K562 (cell line): Measurements from ENCODE around the gene DDR2. TPM values are rescaled to one million over a fixed set of nuclear protein-coding genes. Genes with fewer than 3 reads are reported as not detected.
"Not testable (repeated sequence)": the region's sequence is repeated elsewhere in the genome, so short reads cannot be mapped to it uniquely, and the experiment has no call there.

ENCODE experiments used
- ATAC-seq: fragments of 200-7000 bp; cut with Tn5 transposase; 3 replicates; pipeline ENCODE4 v1.9.1; 2020; ENCODE audit warnings: moderate library complexity
- BruUV-seq: library from RNA; stranded (reverse); fragments of 400-500 nt; replicated peaks from 2 replicates; lab custom pipeline; 2021; lab: Mats Ljungman, UMichigan
- CTCF ChIA-PET: fragments of 300-600 bp; formaldehyde crosslinking; extraction: SDS; loops from one replicate; lab custom pipeline; 2021; ENCODE audit warnings: low intra/inter-chr PET ratio; lab: Yijun Ruan, JAX
- POLR2A ChIA-PET: fragments of 300-600, 350-650 bp; sonication (Branson Sonifier 250); formaldehyde crosslinking; extraction: SDS; loops from one replicate; lab custom pipeline; 2021; ENCODE audit warnings: antibody characterized with exemption, inconsistent platforms; lab: Yijun Ruan, JAX
- DNase-seq, 4 experiments: peaks; one replicate each; pipeline versions ENCODE4 v3.0.0 to v3.0.0-alpha.2; 2011 to 2018; ENCODE audit warnings: low spot score in 3 of 4, mixed read lengths in 3 of 4; ENCODE audit errors: extremely low read depth in 1 of 4
- FAIRE-seq: peaks from 2 replicates; lab custom pipeline; 2011; peaks lifted over from hg19 to GRCh38; lab: Jason Lieb, UNC
- H2AFZ ChIP-seq: 2 replicates; pipeline ENCODE4 v1.6.0; 2011; ENCODE audit warnings: low read depth, low read length, control low read depth, inconsistent platforms
- H3K27ac ChIP-seq: fragments of 200-600 bp; 3 replicates; pipeline ENCODE4 v1.8.0; 2011; ENCODE audit warnings: low read depth, mild to moderate bottlenecking, control low read depth, inconsistent platforms, low read length, moderate library complexity, mixed read lengths; ENCODE audit errors: extremely low read depth
- H3K27me3 ChIP-seq, 2 experiments: fragments of 300-600 bp in 1 of 2; 2 replicates in 1 of 2; 3 replicates in 1 of 2; pipeline versions ENCODE4 v1.6.0 to v1.8.0; 2011; ENCODE audit warnings: inconsistent platforms in 2 of 2, low read length in 2 of 2, mild to moderate bottlenecking in 1 of 2, mixed read lengths in 1 of 2, moderate library complexity in 1 of 2; ENCODE audit not compliant: control insufficient read depth in 2 of 2, insufficient read depth in 2 of 2
- H3K36me3 ChIP-seq: fragments of 300-600 bp; 3 replicates; pipeline ENCODE4 v1.8.0; 2011; ENCODE audit warnings: mild to moderate bottlenecking, low read length, inconsistent platforms; ENCODE audit not compliant: control insufficient read depth, insufficient read depth
- H3K4me1 ChIP-seq, 2 experiments: fragments of 200-600 bp in 1 of 2; replicated peaks in 1 of 2; 2 replicates in 1 of 2; 3 replicates in 1 of 2; pipeline versions ENCODE4 v1.5.1 to v1.8.0; 2011; ENCODE audit warnings: inconsistent platforms in 2 of 2, low read length in 2 of 2, mild to moderate bottlenecking in 1 of 2, mixed read lengths in 1 of 2, moderate library complexity in 1 of 2; ENCODE audit not compliant: control insufficient read depth in 2 of 2, insufficient read depth in 2 of 2
- H3K4me2 ChIP-seq: 2 replicates; pipeline ENCODE4 v1.6.1; 2011; ENCODE audit warnings: low read length, control low read depth, inconsistent platforms, mixed read lengths; ENCODE audit not compliant: insufficient read depth
- H3K4me3 ChIP-seq: fragments of 200-600 bp; sonication (generic), shearing (Covaris generic); 2 replicates; pipeline ENCODE4 v1.5.1; 2016; ENCODE audit warnings: control low read depth, inconsistent platforms
- H3K79me2 ChIP-seq: fragments of 200-600 bp; 3 replicates; pipeline ENCODE4 v1.8.0; 2011; ENCODE audit warnings: low read length, inconsistent platforms; ENCODE audit not compliant: control insufficient read depth, insufficient read depth
- H3K9ac ChIP-seq, 2 experiments: 2 replicates each; pipeline versions ENCODE4 v1.6.0 to v1.6.1; 2011; ENCODE audit warnings: low read depth in 2 of 2, low read length in 2 of 2, control low read depth in 1 of 2, inconsistent platforms in 1 of 2, mild to moderate bottlenecking in 1 of 2, mixed read lengths in 1 of 2; ENCODE audit not compliant: insufficient read depth in 1 of 2
- H3K9me1 ChIP-seq: one replicate; pipeline ENCODE4 v1.6.0; 2011; ENCODE audit warnings: inconsistent platforms, mild to moderate bottlenecking, low read length, moderate library complexity; ENCODE audit not compliant: control insufficient read depth, insufficient read depth
- H3K9me3 ChIP-seq: replicated peaks from 2 replicates; pipeline ENCODE4 v1.5.1; 2011; ENCODE audit warnings: low read depth, low read length, inconsistent platforms; ENCODE audit not compliant: control insufficient read depth, insufficient read depth
- H4K20me1 ChIP-seq: replicated peaks from 2 replicates; pipeline ENCODE4 v1.6.1; 2011; ENCODE audit warnings: low read length, inconsistent platforms, mixed read lengths; ENCODE audit not compliant: control insufficient read depth, insufficient read depth
- KLF16 ChIP-seq: IDR thresholded peaks from 2 replicates; pipeline ENCODE4 v1.6.1; 2016; ENCODE audit warnings: antibody characterized with exemption
- NR2C1 ChIP-seq, 2 experiments: fragments of 450-650 bp; IDR thresholded peaks; 2 replicates each; pipeline ENCODE4 v1.6.1; 2017; ENCODE audit warnings: mild to moderate bottlenecking in 2 of 2, antibody characterized with exemption in 1 of 2, inconsistent platforms in 1 of 2, missing compliant biosample characterization in 1 of 2, missing genetic modification characterization in 1 of 2
- RNF2 ChIP-seq: sonication (generic); IDR thresholded peaks from 2 replicates; pipeline ENCODE4 v1.6.1; 2016
- WGBS: fragments of 100-300 bp; shearing (Covaris generic); methylation state at CpG from one replicate; pipeline ENCODE4 v1.1.6; 2016; ENCODE audit warnings: low coverage, mixed read lengths; ENCODE audit not compliant: insufficient coverage; ENCODE audit errors: missing lambda C conversion rate; 5-methylcytosine and 5-hydroxymethylcytosine counted together
- in situ Hi-C: fragments of 300-500 bp; cut with MboI; formaldehyde crosslinking; loops from 4 replicates; pipeline ENCODE4 v1.15.0; 2018; ENCODE audit warnings: inconsistent platforms, mixed read lengths
- intact Hi-C: fragments of 100-400 bp; cut with micrococcal nuclease; formaldehyde crosslinking; loops from 2 replicates; pipeline ENCODE4 v1.14.2; 2022
- polyA plus RNA-seq, 8 experiments: library from polyadenylated mRNA; depleted of rRNA in 4 of 8; stranded (reverse) in 5 of 8; unstranded in 3 of 8; fragments of >200 nt; fragmentation: Nextera tagmentation in 2 of 8; fragmentation: Illumina TruSeq in 1 of 8; extraction: Ambion mirVana in 2 of 8; extraction: Trizol in 1 of 8; gene quantifications; 2 replicates each; pipeline versions ENCODE4 v1.2.1 to v1.2.3, GENCODE V29; 2011 to 2014; ENCODE audit warnings: inconsistent platforms in 1 of 8, missing spikeins in 1 of 8
- total RNA-seq, 7 experiments: library from RNA; depleted of rRNA in 6 of 7; stranded (reverse); fragments of >200 nt in 6 of 7; fragmentation: Illumina TruSeq in 2 of 7; extraction: Trizol in 2 of 7; gene quantifications; 2 replicates each; pipeline versions ENCODE4 v1.2.1 to v1.2.3, GENCODE V29; 2011 to 2021; ENCODE audit warnings: low replicate concordance in 1 of 7
- TF ChIP-seq, protein P1 (sequence below): fragments of 250-450 bp; sonication (Bioruptor Pico); IDR thresholded peaks from 2 replicates; pipeline ENCODE4 v1.4.0; 2020; ENCODE audit warnings: mild to moderate bottlenecking
- TF ChIP-seq, protein P2 (sequence below), 2 experiments: IDR thresholded peaks; 2 replicates each; pipeline ENCODE4 v1.6.1; 2011; ENCODE audit warnings: borderline replicate concordance in 1 of 2, control low read depth in 1 of 2, low read depth in 1 of 2, low read length in 1 of 2, mild to moderate bottlenecking in 1 of 2, mixed read lengths in 1 of 2, moderate library complexity in 1 of 2; ENCODE audit not compliant: insufficient read depth in 1 of 2, insufficient read length in 1 of 2, poor library complexity in 1 of 2, severe bottlenecking in 1 of 2; ENCODE audit errors: extremely low read depth in 1 of 2
- TF ChIP-seq, protein P3 (sequence below): fragments of 450-650 bp; IDR thresholded peaks from 2 replicates; pipeline ENCODE4 v1.6.1; 2016; ENCODE audit warnings: mild to moderate bottlenecking, moderate library complexity

DDR2 gene
- total and polyA plus RNA-seq, 9 of the 15 experiments (the other 6 are each of a cell fraction or from before 2014, with no cell fraction given), result 0.36 to 2.0 (median 1.1) TPM

DNA sequence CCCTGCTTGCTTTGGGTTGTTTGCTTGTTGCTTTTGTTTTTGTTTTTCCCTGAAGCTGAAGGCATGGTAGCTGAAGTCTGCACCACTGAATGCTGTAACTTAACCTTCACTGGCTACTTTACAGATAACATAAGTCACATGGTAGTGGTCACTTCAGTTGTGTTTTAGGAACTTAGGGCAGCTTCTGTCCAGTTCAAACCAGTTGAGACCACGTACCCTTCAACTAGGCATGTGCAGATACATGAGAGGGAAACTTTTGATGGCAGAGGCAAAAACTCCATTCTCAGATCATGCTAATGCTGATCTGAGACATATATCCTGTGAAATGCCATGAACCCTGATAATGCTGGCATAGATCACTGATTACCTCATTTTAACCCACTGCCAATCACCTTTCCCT lies 186.4 kb downstream of the DDR2 start:
- WGBS, result 0% methylated on average over 1 of the region's 1 CpG
- H3K9ac ChIP-seq; H3K9me1 ChIP-seq; H4K20me1 ChIP-seq; H3K36me3 ChIP-seq; DNase-seq; POLR2A ChIA-PET; H3K4me1 ChIP-seq; in situ Hi-C loops; BruUV-seq; FAIRE-seq; intact Hi-C loops; H3K4me3 ChIP-seq; H3K79me2 ChIP-seq; H3K9me3 ChIP-seq; CTCF ChIA-PET; H2AFZ ChIP-seq; H3K4me2 ChIP-seq; H3K27ac ChIP-seq; TF ChIP-seq NR2C1 (IDR thresholded peaks at IDR 0.05): not testable (repeated sequence)
- H3K27me3 ChIP-seq, result peaks cover 9 to 12% of the 10 kb centered on the region in 2 experiments; a peak in 4 of 5 replicates
- ATAC-seq, result peak; percentile 41
- TF ChIP-seq, protein P1, sequence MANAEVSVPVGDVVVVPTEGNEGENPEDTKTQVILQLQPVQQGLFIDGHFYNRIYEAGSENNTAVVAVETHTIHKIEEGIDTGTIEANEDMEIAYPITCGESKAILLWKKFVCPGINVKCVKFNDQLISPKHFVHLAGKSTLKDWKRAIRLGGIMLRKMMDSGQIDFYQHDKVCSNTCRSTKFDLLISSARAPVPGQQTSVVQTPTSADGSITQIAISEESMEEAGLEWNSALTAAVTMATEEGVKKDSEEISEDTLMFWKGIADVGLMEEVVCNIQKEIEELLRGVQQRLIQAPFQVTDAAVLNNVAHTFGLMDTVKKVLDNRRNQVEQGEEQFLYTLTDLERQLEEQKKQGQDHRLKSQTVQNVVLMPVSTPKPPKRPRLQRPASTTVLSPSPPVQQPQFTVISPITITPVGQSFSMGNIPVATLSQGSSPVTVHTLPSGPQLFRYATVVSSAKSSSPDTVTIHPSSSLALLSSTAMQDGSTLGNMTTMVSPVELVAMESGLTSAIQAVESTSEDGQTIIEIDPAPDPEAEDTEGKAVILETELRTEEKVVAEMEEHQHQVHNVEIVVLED, result 0 out of 2 replicates have a peak, but pooled peaks have one; percentile 12
- TF ChIP-seq RNF2 (peak; percentile 45; the same call in 1 of the 2 replicates), KLF16 (peak; percentile 92), NR2C1 (tag; IDR thresholded peaks at IDR 0.05) (peak; percentile 43; the same call in 1 of the 2 replicates)
- TF ChIP-seq, protein P2, sequence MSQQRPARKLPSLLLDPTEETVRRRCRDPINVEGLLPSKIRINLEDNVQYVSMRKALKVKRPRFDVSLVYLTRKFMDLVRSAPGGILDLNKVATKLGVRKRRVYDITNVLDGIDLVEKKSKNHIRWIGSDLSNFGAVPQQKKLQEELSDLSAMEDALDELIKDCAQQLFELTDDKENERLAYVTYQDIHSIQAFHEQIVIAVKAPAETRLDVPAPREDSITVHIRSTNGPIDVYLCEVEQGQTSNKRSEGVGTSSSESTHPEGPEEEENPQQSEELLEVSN (IDR thresholded peaks at IDR 0.05; ENCODE audit: borderline replicate concordance in 1 of 2, extremely low read depth in 1 of 2, insufficient read depth in 1 of 2, insufficient read length in 1 of 2, low read depth in 1 of 2, low read length in 1 of 2, poor library complexity in 1 of 2, severe bottlenecking in 1 of 2), result peak in 1 of 2 experiments; percentile 26
- TF ChIP-seq, protein P3, sequence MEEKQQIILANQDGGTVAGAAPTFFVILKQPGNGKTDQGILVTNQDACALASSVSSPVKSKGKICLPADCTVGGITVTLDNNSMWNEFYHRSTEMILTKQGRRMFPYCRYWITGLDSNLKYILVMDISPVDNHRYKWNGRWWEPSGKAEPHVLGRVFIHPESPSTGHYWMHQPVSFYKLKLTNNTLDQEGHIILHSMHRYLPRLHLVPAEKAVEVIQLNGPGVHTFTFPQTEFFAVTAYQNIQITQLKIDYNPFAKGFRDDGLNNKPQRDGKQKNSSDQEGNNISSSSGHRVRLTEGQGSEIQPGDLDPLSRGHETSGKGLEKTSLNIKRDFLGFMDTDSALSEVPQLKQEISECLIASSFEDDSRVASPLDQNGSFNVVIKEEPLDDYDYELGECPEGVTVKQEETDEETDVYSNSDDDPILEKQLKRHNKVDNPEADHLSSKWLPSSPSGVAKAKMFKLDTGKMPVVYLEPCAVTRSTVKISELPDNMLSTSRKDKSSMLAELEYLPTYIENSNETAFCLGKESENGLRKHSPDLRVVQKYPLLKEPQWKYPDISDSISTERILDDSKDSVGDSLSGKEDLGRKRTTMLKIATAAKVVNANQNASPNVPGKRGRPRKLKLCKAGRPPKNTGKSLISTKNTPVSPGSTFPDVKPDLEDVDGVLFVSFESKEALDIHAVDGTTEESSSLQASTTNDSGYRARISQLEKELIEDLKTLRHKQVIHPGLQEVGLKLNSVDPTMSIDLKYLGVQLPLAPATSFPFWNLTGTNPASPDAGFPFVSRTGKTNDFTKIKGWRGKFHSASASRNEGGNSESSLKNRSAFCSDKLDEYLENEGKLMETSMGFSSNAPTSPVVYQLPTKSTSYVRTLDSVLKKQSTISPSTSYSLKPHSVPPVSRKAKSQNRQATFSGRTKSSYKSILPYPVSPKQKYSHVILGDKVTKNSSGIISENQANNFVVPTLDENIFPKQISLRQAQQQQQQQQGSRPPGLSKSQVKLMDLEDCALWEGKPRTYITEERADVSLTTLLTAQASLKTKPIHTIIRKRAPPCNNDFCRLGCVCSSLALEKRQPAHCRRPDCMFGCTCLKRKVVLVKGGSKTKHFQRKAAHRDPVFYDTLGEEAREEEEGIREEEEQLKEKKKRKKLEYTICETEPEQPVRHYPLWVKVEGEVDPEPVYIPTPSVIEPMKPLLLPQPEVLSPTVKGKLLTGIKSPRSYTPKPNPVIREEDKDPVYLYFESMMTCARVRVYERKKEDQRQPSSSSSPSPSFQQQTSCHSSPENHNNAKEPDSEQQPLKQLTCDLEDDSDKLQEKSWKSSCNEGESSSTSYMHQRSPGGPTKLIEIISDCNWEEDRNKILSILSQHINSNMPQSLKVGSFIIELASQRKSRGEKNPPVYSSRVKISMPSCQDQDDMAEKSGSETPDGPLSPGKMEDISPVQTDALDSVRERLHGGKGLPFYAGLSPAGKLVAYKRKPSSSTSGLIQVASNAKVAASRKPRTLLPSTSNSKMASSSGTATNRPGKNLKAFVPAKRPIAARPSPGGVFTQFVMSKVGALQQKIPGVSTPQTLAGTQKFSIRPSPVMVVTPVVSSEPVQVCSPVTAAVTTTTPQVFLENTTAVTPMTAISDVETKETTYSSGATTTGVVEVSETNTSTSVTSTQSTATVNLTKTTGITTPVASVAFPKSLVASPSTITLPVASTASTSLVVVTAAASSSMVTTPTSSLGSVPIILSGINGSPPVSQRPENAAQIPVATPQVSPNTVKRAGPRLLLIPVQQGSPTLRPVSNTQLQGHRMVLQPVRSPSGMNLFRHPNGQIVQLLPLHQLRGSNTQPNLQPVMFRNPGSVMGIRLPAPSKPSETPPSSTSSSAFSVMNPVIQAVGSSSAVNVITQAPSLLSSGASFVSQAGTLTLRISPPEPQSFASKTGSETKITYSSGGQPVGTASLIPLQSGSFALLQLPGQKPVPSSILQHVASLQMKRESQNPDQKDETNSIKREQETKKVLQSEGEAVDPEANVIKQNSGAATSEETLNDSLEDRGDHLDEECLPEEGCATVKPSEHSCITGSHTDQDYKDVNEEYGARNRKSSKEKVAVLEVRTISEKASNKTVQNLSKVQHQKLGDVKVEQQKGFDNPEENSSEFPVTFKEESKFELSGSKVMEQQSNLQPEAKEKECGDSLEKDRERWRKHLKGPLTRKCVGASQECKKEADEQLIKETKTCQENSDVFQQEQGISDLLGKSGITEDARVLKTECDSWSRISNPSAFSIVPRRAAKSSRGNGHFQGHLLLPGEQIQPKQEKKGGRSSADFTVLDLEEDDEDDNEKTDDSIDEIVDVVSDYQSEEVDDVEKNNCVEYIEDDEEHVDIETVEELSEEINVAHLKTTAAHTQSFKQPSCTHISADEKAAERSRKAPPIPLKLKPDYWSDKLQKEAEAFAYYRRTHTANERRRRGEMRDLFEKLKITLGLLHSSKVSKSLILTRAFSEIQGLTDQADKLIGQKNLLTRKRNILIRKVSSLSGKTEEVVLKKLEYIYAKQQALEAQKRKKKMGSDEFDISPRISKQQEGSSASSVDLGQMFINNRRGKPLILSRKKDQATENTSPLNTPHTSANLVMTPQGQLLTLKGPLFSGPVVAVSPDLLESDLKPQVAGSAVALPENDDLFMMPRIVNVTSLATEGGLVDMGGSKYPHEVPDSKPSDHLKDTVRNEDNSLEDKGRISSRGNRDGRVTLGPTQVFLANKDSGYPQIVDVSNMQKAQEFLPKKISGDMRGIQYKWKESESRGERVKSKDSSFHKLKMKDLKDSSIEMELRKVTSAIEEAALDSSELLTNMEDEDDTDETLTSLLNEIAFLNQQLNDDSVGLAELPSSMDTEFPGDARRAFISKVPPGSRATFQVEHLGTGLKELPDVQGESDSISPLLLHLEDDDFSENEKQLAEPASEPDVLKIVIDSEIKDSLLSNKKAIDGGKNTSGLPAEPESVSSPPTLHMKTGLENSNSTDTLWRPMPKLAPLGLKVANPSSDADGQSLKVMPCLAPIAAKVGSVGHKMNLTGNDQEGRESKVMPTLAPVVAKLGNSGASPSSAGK, result peak; percentile 93
